ENCODE measurements around the gene SLC46A1.

DNA sequence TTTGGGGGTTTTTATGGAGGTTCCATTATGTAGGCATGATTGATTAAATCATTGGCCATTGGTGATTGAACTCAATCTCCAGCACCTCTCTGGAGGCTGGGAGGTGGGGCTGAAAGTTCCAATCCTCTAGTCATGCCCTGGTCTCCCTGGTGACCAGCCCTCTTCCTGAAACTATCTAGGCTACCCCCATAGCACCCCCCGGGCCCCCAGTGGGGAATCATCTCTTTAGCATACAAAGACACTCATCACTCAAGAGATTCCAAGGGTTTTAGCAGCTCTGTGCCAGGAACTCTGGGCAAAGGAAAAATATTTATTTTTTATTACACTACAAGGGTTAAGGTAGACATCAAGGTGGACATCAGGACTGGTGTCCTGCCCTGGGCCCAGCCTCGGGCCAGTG, 10.6 kb downstream of the SLC46A1 start:
- TF ChIP-seq POLR2A (IDR thresholded peaks at IDR 0.05), result no peak
- TF ChIP-seq, protein P1, sequence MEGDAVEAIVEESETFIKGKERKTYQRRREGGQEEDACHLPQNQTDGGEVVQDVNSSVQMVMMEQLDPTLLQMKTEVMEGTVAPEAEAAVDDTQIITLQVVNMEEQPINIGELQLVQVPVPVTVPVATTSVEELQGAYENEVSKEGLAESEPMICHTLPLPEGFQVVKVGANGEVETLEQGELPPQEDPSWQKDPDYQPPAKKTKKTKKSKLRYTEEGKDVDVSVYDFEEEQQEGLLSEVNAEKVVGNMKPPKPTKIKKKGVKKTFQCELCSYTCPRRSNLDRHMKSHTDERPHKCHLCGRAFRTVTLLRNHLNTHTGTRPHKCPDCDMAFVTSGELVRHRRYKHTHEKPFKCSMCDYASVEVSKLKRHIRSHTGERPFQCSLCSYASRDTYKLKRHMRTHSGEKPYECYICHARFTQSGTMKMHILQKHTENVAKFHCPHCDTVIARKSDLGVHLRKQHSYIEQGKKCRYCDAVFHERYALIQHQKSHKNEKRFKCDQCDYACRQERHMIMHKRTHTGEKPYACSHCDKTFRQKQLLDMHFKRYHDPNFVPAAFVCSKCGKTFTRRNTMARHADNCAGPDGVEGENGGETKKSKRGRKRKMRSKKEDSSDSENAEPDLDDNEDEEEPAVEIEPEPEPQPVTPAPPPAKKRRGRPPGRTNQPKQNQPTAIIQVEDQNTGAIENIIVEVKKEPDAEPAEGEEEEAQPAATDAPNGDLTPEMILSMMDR (IDR thresholded peaks at IDR 0.05), result no peak
